Glutamatergic neuron (in vitro differentiated cells): ENCODE measurements around the gene SECISBP2L. TPM values are rescaled to one million over a fixed set of nuclear protein-coding genes. Genes with fewer than 3 reads are reported as not detected.

Experiments used
- DNase-seq: peaks from one replicate; pipeline ENCODE4 v3.0.0; 2022
- H3K27ac Mint-ChIP-seq: one replicate; pipeline ENCODE4 v1.8.0; 2020; ENCODE audit warnings: mild to moderate bottlenecking, mixed read lengths, inconsistent platforms; ENCODE audit not compliant: unreplicated experiment
- H3K27me3 Mint-ChIP-seq: one replicate; pipeline ENCODE4 v1.8.0; 2020; ENCODE audit warnings: mild to moderate bottlenecking, moderate library complexity, mixed read lengths, inconsistent platforms; ENCODE audit not compliant: unreplicated experiment
- H3K36me3 Mint-ChIP-seq: one replicate; pipeline ENCODE4 v1.8.0; 2020; ENCODE audit warnings: mild to moderate bottlenecking, mixed read lengths, inconsistent platforms; ENCODE audit not compliant: unreplicated experiment
- H3K4me1 Mint-ChIP-seq: one replicate; pipeline ENCODE4 v1.8.0; 2020; ENCODE audit warnings: mild to moderate bottlenecking, low read depth, mixed read lengths, inconsistent platforms; ENCODE audit not compliant: unreplicated experiment
- H3K4me3 Mint-ChIP-seq: one replicate; pipeline ENCODE4 v1.8.0; 2020; ENCODE audit warnings: mild to moderate bottlenecking, mixed read lengths, inconsistent platforms; ENCODE audit not compliant: unreplicated experiment
- H3K9me3 Mint-ChIP-seq: one replicate; pipeline ENCODE4 v1.8.0; 2020; ENCODE audit warnings: mild to moderate bottlenecking, moderate library complexity, mixed read lengths, inconsistent platforms; ENCODE audit not compliant: unreplicated experiment
- CTCF ChIP-seq: fragments of 200-600 bp; sonication (generic); IDR thresholded peaks from one replicate; pipeline ENCODE4 v1.5.0; 2021; ENCODE audit not compliant: partially characterized antibody, unreplicated experiment
- total RNA-seq: library from RNA; stranded (reverse); fragmentation: NEBNext Ultra II Directional; extraction: Animal tissue kit (Norgen Biotek cat#: 25700); gene quantifications from one replicate; pipeline ENCODE4 v1.2.1, GENCODE V29; 2021; ENCODE audit not compliant: unreplicated experiment

SECISBP2L gene
- total RNA-seq, 1 donor from 2014 or later, result 60.2 TPM

- no peaks in the 10 kb centered on the region for H3K36me3 Mint-ChIP-seq
- H3K4me1 Mint-ChIP-seq, result peaks cover 9% of the 10 kb centered on the region
- H3K27me3 Mint-ChIP-seq, result no peaks in the 10 kb centered on the region
- no peak for TF ChIP-seq CTCF
- no peak overlapping the region for H3K4me3 Mint-ChIP-seq
- H3K9me3 Mint-ChIP-seq, result no peaks in the 10 kb centered on the region
- no peak for DNase-seq
- no peak overlapping the region for H3K27ac Mint-ChIP-seq
Observed at GRCh38 chr15:49038382-49038781, 7.9 kb downstream of the SECISBP2L start.

GRCh38 chr15:49037546-49037940 lies 8.7 kb downstream of the SECISBP2L start:
- H3K9me3 Mint-ChIP-seq, result no peaks in the 10 kb centered on the region
- H3K4me3 Mint-ChIP-seq, result no peak overlapping the region
- H3K36me3 Mint-ChIP-seq, result no peaks in the 10 kb centered on the region
- no peak for DNase-seq
- no peak overlapping the region for H3K27ac Mint-ChIP-seq
- H3K27me3 Mint-ChIP-seq, result no peaks in the 10 kb centered on the region
- H3K4me1 Mint-ChIP-seq, result peaks cover 9% of the 10 kb centered on the region
- no peak for TF ChIP-seq CTCF

GRCh38 chr15:49036650-49037545 lies 9.3 kb downstream of the SECISBP2L start:
- no peak for TF ChIP-seq CTCF
- DNase-seq, result no peak

GRCh38 chr15:49035825-49036224 lies 10.4 kb downstream of the SECISBP2L start:
- TF ChIP-seq CTCF, result no peak
- Mint-ChIP-seq H3K4me3 (no peak overlapping the region), H3K9me3 (no peaks in the 10 kb centered on the region), H3K27me3 (no peaks in the 10 kb centered on the region), H3K36me3 (no peaks in the 10 kb centered on the region), H3K27ac (no peak overlapping the region), H3K4me1 (peaks cover 9% of the 10 kb centered on the region)
- DNase-seq, result no peak

More at GRCh38 chr15:49036650-49037545, 9.3 kb downstream of the SECISBP2L start:
- peaks cover 9% of the 10 kb centered on the region for H3K4me1 Mint-ChIP-seq
- H3K27ac Mint-ChIP-seq, result no peak overlapping the region
- no peaks in the 10 kb centered on the region for H3K36me3 Mint-ChIP-seq
- H3K9me3 Mint-ChIP-seq, result no peaks in the 10 kb centered on the region
- no peak overlapping the region for H3K4me3 Mint-ChIP-seq
- no peaks in the 10 kb centered on the region for H3K27me3 Mint-ChIP-seq

- TF ChIP-seq CTCF, result no peak
- peaks cover 6% of the 10 kb centered on the region for H3K4me1 Mint-ChIP-seq
- H3K36me3 Mint-ChIP-seq, result no peaks in the 10 kb centered on the region
- no peaks in the 10 kb centered on the region for H3K9me3 Mint-ChIP-seq
- no peak for DNase-seq
- no peak overlapping the region for H3K27ac Mint-ChIP-seq
- no peak overlapping the region for H3K4me3 Mint-ChIP-seq
- H3K27me3 Mint-ChIP-seq, result no peaks in the 10 kb centered on the region
Observed at GRCh38 chr15:49032601-49033145, 13.6 kb downstream of the SECISBP2L start.
